SK-N-MC (cell line): ENCODE data around the gene PAX5.
A peak's percentile ranks its signal among the peaks of the same experiment; 100 is the strongest.

Source experiments
- DNase-seq: peaks from one replicate; pipeline ENCODE4 v3.0.0-alpha.2; 2011; ENCODE audit warnings: low read depth, low spot score
- H3K27ac ChIP-seq: fragments of 200-600 bp; sonication (generic); 2 replicates; pipeline ENCODE4 v1.5.1; 2016; ENCODE audit warnings: mixed run types
- H3K36me3 ChIP-seq: fragments of 200-600 bp; sonication (generic); 2 replicates; pipeline ENCODE4 v1.6.1; 2017; ENCODE audit warnings: antibody characterized with exemption, low read length, mixed read lengths; ENCODE audit not compliant: insufficient read depth
- H3K4me3 ChIP-seq: fragments of 200-600 bp; sonication (generic); 2 replicates; pipeline ENCODE4 v1.5.1; 2016
- H3K9ac ChIP-seq: fragments of 200-600 bp; sonication (generic); 2 replicates; pipeline ENCODE4 v1.8.0; 2017; ENCODE audit warnings: mixed run types, mixed read lengths; ENCODE audit not compliant: insufficient read length
- H3K9me3 ChIP-seq: fragments of 200-600 bp; sonication (generic); 2 replicates; pipeline ENCODE4 v1.6.1; 2017; ENCODE audit warnings: low read depth, mild to moderate bottlenecking, antibody characterized with exemption, low read length, moderate library complexity, mixed read lengths
- EZH2 ChIP-seq: fragments of 200-600 bp; sonication (generic); IDR thresholded peaks from one replicate; pipeline ENCODE4 v1.6.1; 2017; ENCODE audit warnings: antibody characterized with exemption
- FOXP2 ChIP-seq: optimal IDR thresholded peaks from 2 replicates; pipeline ENCODE3; 2011; ENCODE audit warnings: mild to moderate bottlenecking, moderate library complexity; ENCODE audit not compliant: insufficient read depth; ENCODE audit errors: extremely low read length, control extremely low read depth
- POLR2AphosphoS5 ChIP-seq: IDR thresholded peaks from 2 replicates; pipeline ENCODE4 v1.6.1; 2012; ENCODE audit warnings: mild to moderate bottlenecking, low read depth, low read length, borderline replicate concordance

PAX5 gene

DNA sequence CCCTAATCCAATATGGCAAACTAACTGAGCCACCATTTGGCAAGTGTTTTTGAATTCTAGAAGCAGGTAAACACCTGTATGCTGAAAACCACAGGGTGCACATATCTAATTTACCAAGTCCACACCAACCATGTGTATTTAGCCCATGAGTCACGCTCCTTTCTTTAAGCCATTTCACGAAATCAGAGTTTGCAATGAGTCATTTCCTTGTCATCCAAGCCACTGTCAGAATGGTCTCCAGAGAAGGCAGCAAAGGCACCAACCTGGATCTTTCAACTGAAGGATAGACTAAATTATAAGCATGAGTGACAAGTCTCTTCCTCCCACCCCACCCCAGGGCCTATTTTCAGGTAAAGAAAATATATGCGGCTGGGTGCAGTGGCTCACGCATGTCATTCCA lies 110.0 kb downstream of the PAX5 start:
- Histone ChIP-seq H3K9ac (no peak overlapping the region), H3K4me3 (no peak overlapping the region), H3K27ac (no peak overlapping the region), H3K9me3 (no peaks in the 10 kb centered on the region), H3K36me3 (no peaks in the 10 kb centered on the region)
- TF ChIP-seq POLR2AphosphoS5 (no peak), FOXP2 (no peak), EZH2 (no peak)
- no peak for DNase-seq

DNA sequence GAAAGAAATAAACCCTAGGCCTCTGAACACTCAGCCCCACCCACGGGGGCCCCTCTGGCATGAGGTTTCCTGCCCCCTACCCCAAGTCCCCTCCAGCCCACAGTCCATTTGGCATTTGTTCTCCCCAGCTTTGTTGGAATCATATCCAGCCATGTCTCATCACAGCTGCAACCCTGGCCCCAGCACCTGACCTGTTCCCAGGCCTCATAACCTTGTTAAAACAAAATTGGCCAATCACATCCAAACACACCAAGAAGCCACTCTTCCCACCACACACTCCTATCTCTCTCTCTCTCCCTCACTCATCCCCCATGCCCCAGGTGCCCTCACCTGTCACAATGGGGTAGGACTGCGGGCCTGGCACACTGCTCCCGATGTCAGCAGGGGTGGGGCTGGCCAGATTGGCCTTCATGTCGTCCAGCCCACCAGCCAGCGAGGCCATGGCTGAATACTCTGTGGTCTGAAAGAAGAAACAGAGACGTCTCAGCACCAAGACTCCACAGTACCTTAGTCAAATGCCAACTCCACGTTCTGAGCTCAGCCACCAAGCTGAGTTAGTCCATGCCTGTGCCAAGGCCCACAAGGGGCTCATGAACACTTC lies 110.9 kb downstream of the PAX5 start:
- TF ChIP-seq POLR2AphosphoS5 (no peak), FOXP2 (no peak), EZH2 (no peak)
- no peak overlapping the region for H3K27ac ChIP-seq
- H3K9ac ChIP-seq = no peak overlapping the region
- no peak for DNase-seq
- no peaks in the 10 kb centered on the region for H3K36me3 ChIP-seq
- H3K4me3 ChIP-seq = no peak overlapping the region
- no peaks in the 10 kb centered on the region for H3K9me3 ChIP-seq

DNA sequence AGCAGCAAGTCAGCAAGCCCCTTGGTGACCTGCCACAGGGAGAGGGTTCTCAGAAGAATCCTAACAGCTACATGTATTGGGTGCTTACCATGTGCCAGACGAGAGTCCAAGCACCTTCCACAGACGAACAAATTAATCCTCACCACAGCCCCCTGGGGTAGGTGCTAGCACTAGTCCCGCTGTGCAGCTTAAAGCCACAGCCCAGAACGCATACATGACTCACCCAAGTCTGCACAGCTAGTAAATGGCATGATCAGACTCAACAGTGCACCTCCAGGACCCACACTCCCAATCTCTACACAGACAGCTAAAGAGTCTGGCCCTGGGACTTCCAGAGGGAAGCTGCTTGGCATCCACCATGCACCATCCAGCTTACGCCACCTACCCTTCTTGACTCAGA lies 111.5 kb downstream of the PAX5 start:
- no peaks in the 10 kb centered on the region for H3K36me3 ChIP-seq
- no peak overlapping the region for H3K27ac ChIP-seq
- no peak overlapping the region for H3K4me3 ChIP-seq
- TF ChIP-seq EZH2 = no peak
- TF ChIP-seq POLR2AphosphoS5 = no peak
- no peak for TF ChIP-seq FOXP2
- H3K9ac ChIP-seq = no peak overlapping the region
- H3K9me3 ChIP-seq = no peaks in the 10 kb centered on the region
- no peak for DNase-seq

DNA sequence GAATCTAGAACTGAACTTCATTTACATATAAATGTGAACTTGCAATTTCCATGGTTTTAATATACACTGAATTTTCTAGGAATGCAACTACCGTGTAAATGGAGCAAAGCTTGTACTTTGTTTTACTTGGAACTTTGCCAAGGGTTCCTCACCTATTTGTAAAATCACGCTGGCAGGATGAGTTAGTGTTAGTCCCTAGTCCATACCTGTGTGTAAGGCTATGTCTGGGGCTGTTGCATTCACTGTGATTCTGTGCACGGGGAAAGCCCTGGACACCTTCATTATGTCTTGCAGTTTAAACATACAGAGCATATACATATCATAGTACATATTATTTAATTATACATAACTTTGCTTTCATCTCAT lies 119.9 kb downstream of the PAX5 start:
- Histone ChIP-seq H3K27ac (no peak overlapping the region), H3K4me3 (no peak overlapping the region), H3K36me3 (no peaks in the 10 kb centered on the region), H3K9me3 (no peaks in the 10 kb centered on the region), H3K9ac (no peak overlapping the region)
- no peak for TF ChIP-seq EZH2
- no peak for DNase-seq

DNA sequence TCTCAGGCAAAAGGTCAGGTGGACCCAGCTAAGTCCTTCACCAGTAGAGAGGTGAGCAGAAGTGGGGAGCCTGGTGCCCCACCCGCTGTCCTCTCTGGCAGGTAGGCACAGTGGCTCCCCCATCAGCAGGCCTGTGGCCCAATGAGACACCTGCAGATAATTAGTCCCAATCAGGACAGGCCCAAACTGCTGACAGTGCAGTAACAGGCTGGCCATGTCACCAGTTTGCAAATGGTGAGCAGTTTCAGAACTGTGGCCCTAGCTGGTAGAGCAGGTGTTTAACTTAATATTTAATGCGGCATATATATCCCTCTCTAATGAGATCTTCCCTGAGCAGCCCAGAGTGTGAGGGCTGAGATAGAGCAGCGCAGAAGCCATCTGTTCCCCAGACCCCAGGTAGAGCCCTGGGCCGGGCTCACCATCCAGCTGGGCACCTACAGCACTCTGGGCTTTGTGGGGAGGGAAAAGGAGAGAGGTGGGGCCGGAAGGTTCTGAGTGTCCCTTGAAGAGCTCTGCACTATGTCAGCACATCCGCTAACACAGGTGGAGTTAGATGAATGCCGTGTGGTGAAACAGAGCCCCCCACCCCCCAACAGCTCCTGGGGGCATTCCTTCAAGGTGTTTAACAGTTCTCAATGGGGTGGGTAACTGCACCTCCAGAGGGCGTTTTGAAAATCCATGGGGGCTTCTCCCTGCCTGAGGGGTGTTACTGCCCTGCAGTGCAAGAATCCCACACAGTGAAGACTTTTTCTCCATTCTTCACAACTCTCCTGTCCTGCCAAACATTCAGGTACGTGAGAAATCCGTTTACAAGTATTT lies 120.5 kb downstream of the PAX5 start:
- TF ChIP-seq FOXP2 = no peak
- no peak for TF ChIP-seq POLR2AphosphoS5
- no peak for TF ChIP-seq EZH2
- H3K9ac ChIP-seq = no peak overlapping the region
- H3K4me3 ChIP-seq = no peak overlapping the region
- no peak for DNase-seq
- no peak overlapping the region for H3K27ac ChIP-seq
- no peaks in the 10 kb centered on the region for H3K36me3 ChIP-seq
- H3K9me3 ChIP-seq = no peaks in the 10 kb centered on the region

DNA sequence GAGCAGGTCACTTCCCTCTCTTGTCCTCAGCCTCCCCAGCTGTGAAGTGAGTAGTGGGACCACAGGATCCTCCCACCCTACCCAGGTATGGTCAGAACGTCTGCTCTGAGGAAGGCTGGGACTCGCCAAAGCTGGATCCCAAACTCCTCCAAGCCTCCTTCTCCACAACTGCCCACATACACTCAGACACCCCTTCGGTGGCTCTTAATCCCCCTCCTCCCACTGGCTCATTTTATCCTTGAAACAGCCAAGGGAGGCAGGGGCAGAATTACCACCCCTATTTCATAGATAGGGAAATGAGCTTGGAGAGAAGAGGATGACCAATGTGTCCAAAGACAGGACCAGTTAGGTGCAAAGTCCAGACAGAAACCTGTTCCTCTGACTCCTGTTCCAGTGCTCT lies 121.4 kb downstream of the PAX5 start:
- no peak overlapping the region for H3K4me3 ChIP-seq
- H3K9me3 ChIP-seq = no peaks in the 10 kb centered on the region
- no peak overlapping the region for H3K9ac ChIP-seq
- TF ChIP-seq FOXP2 (no peak), EZH2 (no peak), POLR2AphosphoS5 (no peak)
- DNase-seq = no peak
- no peaks in the 10 kb centered on the region for H3K36me3 ChIP-seq
- no peak overlapping the region for H3K27ac ChIP-seq

DNA sequence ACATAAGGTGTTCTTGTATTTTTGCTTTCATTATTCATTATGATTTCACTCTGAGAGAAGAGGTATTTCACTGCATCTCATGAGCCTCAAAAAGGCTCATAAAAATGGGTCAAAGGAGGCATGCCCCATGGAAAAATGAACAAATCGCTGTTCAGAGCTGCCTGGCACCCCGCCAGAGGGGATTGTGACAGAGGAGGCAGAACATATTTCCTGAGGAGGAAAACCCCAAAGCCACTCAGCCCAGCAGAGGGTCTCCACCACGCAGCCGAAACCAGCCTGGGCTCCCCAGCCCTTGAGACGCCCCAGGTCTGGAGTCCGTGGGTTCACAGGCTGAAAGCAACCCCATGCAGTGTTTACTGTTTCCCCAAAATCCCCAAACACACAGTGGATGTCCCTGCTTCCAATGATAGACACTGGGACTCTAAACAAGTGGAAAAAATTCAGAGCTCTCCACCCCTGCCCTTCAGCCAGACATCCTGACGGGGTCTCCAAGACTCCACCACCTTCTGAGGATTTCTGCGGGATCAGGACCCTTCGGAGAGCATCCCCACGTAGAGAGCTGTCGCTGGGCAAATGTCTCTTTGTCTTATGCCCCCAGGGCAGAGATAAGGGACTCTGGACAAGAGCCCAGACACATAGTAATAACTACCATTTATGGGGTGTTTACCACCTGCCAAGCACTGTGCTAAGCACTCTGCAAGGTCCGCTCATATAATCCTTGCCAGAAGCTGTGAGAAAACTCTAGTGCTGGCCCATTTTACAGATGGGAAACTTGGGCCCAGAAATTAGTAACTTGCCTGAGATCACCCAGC lies 122.3 kb downstream of the PAX5 start:
- no peaks in the 10 kb centered on the region for H3K36me3 ChIP-seq
- no peaks in the 10 kb centered on the region for H3K9me3 ChIP-seq
- peak; percentile 66 for DNase-seq
- H3K9ac ChIP-seq = no peak overlapping the region
- peak overlapping the region; percentile 11; the same call in 1 of the 2 replicates for H3K4me3 ChIP-seq
- H3K27ac ChIP-seq = peak overlapping the region; percentile 11; the same call in 1 of the 2 replicates
- TF ChIP-seq EZH2 (no peak), FOXP2 (peak; percentile 40)

DNA sequence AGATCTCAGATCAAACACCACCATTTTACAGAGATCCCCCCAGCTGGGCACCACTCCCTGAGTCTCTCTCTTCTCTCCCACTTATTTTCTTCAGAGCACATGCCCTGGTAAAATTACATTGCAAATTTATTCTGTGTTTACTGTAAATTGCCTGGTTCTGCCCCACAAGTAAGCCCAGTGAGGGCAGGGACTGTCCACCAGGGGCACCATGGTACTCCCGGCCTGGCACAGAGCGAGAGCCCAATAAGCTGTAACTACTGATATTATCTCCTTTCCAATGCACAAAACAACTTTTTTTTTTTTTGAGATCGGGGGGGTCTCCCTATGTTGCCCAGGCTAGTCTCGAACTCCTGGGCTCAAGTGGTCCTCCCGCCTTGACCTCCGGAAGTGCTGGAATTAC lies 123.0 kb downstream of the PAX5 start:
- no peak for DNase-seq
- TF ChIP-seq FOXP2 = no peak
- TF ChIP-seq POLR2AphosphoS5 = no peak
- no peak for TF ChIP-seq EZH2
- no peaks in the 10 kb centered on the region for H3K36me3 ChIP-seq
- H3K9ac ChIP-seq = no peak overlapping the region
- H3K4me3 ChIP-seq = no peak overlapping the region
- H3K9me3 ChIP-seq = no peaks in the 10 kb centered on the region
- H3K27ac ChIP-seq = no peak overlapping the region

DNA sequence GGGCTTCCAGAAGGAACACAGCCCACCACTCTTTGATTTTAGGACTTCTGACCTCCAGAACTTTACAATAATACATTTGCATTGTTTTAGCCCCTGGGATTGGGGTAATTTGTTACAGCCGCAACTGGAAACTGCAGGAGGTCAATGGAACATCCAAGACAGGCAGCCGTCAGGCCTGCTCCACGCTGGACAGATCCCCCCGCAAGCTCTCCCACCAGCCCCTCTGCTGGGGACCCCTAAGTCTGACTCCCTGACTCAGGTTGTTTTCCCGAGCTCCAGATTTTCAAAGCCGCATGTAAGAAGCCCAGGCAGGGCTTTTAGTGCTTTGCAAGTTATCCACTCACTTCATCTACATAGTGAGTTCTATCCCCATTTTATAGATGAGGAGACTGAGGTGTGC lies 127.6 kb downstream of the PAX5 start:
- no peak for DNase-seq
- no peaks in the 10 kb centered on the region for H3K9me3 ChIP-seq
- TF ChIP-seq POLR2AphosphoS5 = no peak
- no peak for TF ChIP-seq EZH2
- TF ChIP-seq FOXP2 = no peak
- H3K4me3 ChIP-seq = no peak overlapping the region
- no peak overlapping the region for H3K27ac ChIP-seq
- H3K9ac ChIP-seq = no peak overlapping the region
- H3K36me3 ChIP-seq = no peaks in the 10 kb centered on the region
